HepG2 (cell line): ENCODE results near the gene PRKACA. TPM values are rescaled to one million over a fixed set of nuclear protein-coding genes. Genes with fewer than 3 reads are reported as not detected.

Source experiments
- ATAC-seq: fragments of 200-7000 bp; cut with Tn5 transposase; 3 replicates; pipeline ENCODE4 v1.9.1; 2020; ENCODE audit warnings: mild to moderate bottlenecking, moderate library complexity
- BruUV-seq: library from RNA; stranded (reverse); fragments of 400-500 nt; replicated peaks from 2 replicates; lab custom pipeline; 2021; lab: Mats Ljungman, UMichigan
- CTCF ChIA-PET: fragments of 300-600 bp; formaldehyde crosslinking; extraction: SDS; loops from one replicate; lab custom pipeline; 2021; ENCODE audit warnings: low total read pairs, inconsistent platforms, low intra/inter-chr PET ratio; lab: Yijun Ruan, JAX
- POLR2A ChIA-PET: fragments of 350-600 bp; sonication (Branson Sonifier 250); formaldehyde crosslinking; loops from one replicate; lab custom pipeline; 2020; ENCODE audit warnings: antibody characterized with exemption, inconsistent platforms; lab: Yijun Ruan, JAX
- DNase-seq: peaks from one replicate; pipeline ENCODE4 v3.0.0-alpha.2; 2015; ENCODE audit warnings: low spot score
- FAIRE-seq: peaks from 3 replicates; lab custom pipeline; 2011; peaks lifted over from hg19 to GRCh38; lab: Jason Lieb, UNC
- H2AFZ ChIP-seq: one replicate; pipeline ENCODE4 v1.6.1; 2011; ENCODE audit warnings: low read length, inconsistent platforms
- H3K27ac ChIP-seq: fragments of 300-600 bp; 3 replicates; pipeline ENCODE4 v1.8.0; 2011; ENCODE audit warnings: mixed run types, mild to moderate bottlenecking, mixed read lengths, low read length, inconsistent platforms; ENCODE audit not compliant: insufficient read depth; ENCODE audit errors: extremely low read length
- H3K27me3 ChIP-seq, 2 experiments: fragments of 200-600 bp in 1 of 2; 2 replicates in 1 of 2; 3 replicates in 1 of 2; pipeline versions ENCODE4 v1.6.0 to v1.8.0; 2011; ENCODE audit warnings: low read length in 2 of 2, mild to moderate bottlenecking in 2 of 2, moderate library complexity in 2 of 2, inconsistent platforms in 1 of 2; ENCODE audit not compliant: insufficient read depth in 2 of 2, control insufficient read depth in 1 of 2
- H3K36me3 ChIP-seq, 2 experiments: fragments of 200-600 bp in 1 of 2; replicated peaks in 1 of 2; 2 replicates in 1 of 2; 3 replicates in 1 of 2; pipeline versions ENCODE4 v1.5.1 to v1.8.0; 2011; ENCODE audit warnings: low read length in 2 of 2, inconsistent platforms in 1 of 2; ENCODE audit not compliant: insufficient read depth in 2 of 2, control insufficient read depth in 1 of 2
- H3K4me1 ChIP-seq: 2 replicates; pipeline ENCODE4 v1.5.1; 2012; ENCODE audit warnings: low read length, inconsistent platforms; ENCODE audit not compliant: insufficient read depth
- H3K4me2 ChIP-seq: 2 replicates; pipeline ENCODE4 v1.6.0; 2011; ENCODE audit warnings: low read depth, low read length, inconsistent platforms
- H3K4me3 ChIP-seq, 3 experiments: fragments of 200-600 bp in 1 of 3; sonication (generic), shearing (Covaris generic) in 1 of 3; replicated peaks in 1 of 3; 2 replicates each; pipeline ENCODE4 v1.5.1; 2011 to 2016; ENCODE audit warnings: low read length in 3 of 3, inconsistent platforms in 2 of 3, low read depth in 2 of 3, mild to moderate bottlenecking in 2 of 3, control low read depth in 1 of 3, mixed read lengths in 1 of 3; ENCODE audit not compliant: insufficient read depth in 1 of 3
- H3K79me2 ChIP-seq: one replicate; pipeline ENCODE4 v1.6.1; 2011; ENCODE audit warnings: low read length, inconsistent platforms; ENCODE audit not compliant: insufficient read depth
- H3K9ac ChIP-seq: 2 replicates; pipeline ENCODE4 v1.6.0; 2011; ENCODE audit warnings: mild to moderate bottlenecking, low read depth, low read length, inconsistent platforms; ENCODE audit not compliant: insufficient read depth
- H3K9me3 ChIP-seq: 2 replicates; pipeline ENCODE4 v1.5.1; 2012; ENCODE audit warnings: mild to moderate bottlenecking, low read length
- H4K20me1 ChIP-seq: 2 replicates; pipeline ENCODE4 v1.6.0; 2011; ENCODE audit warnings: inconsistent platforms, mild to moderate bottlenecking, low read length, moderate library complexity; ENCODE audit not compliant: insufficient read depth
- BCL6 ChIP-seq: IDR thresholded peaks from 2 replicates; pipeline ENCODE4 v1.6.1; 2016; ENCODE audit warnings: missing genetic modification reagents, missing compliant biosample characterization
- NFE2L2 ChIP-seq: fragments of 150-350 bp; IDR thresholded peaks from 2 replicates; pipeline ENCODE4 v1.6.1; 2014; ENCODE audit warnings: low read length
- ZKSCAN1 ChIP-seq: fragments of 150-350 bp; IDR thresholded peaks from 2 replicates; pipeline ENCODE4 v1.6.1; 2014; ENCODE audit warnings: low read length
- WGBS: methylation state at CpG from one replicate; pipeline ENCODE4 v1.1.6; 2017; ENCODE audit warnings: low lambda C conversion rate; 5-methylcytosine and 5-hydroxymethylcytosine counted together
- in situ Hi-C: cut with HindIII; loops from 2 replicates; pipeline ENCODE4 v1.10.0; 2017; ENCODE audit warnings: low pct_unique_long_range_greater_than_20kb; ENCODE audit not compliant: extremely low pct_ligation_motif_present
- intact Hi-C: fragments of 100-400 bp; cut with micrococcal nuclease; formaldehyde crosslinking; loops from one replicate; pipeline ENCODE4 v1.10.0; 2022; ENCODE audit not compliant: unreplicated experiment
- polyA plus RNA-seq, 8 experiments: library from polyadenylated mRNA; depleted of rRNA in 3 of 8; stranded (reverse) in 7 of 8; unstranded in 1 of 8; fragments of >200 nt; fragmentation: Illumina TruSeq in 4 of 8; extraction: Trizol in 4 of 8; gene quantifications; 2 replicates each; pipeline versions ENCODE4 v1.2.1 to v1.2.3, GENCODE V29; 2011 to 2016; ENCODE audit warnings: low read depth in 4 of 8, missing spikeins in 1 of 8, mixed read lengths in 1 of 8; ENCODE audit not compliant: insufficient read depth in 1 of 8
- total RNA-seq, 5 experiments: library from RNA; depleted of rRNA; stranded (reverse); fragments of >200 nt; fragmentation: Illumina TruSeq; extraction: Trizol; gene quantifications; 2 replicates each; pipeline ENCODE4 v1.2.3, GENCODE V29; 2016; ENCODE audit warnings: low read depth in 1 of 5
- TF ChIP-seq, protein P1 (sequence below): sonication (generic); formaldehyde crosslinking; IDR thresholded peaks from 2 replicates; pipeline ENCODE4 v1.4.0; 2020; ENCODE audit warnings: missing genetic modification reagents; ENCODE audit errors: not compliant biosample characterization

Gene PRKACA
- total and polyA plus RNA-seq, 2 of the 13 experiments (the other 11 are each of a cell fraction or from before 2014, with no cell fraction given): 11.0 to 18.2 TPM

- CTCF ChIA-PET: interaction anchor here (0.6 kb wide), 1 partner anchor 141 kb away, joined by 3 read pairs; no protein-coding TSS in a partner anchor
- intact Hi-C loops: no loop called here
- Histone ChIP-seq H3K4me2 (no peak overlapping the region), H3K9ac (no peak overlapping the region), H3K79me2 (no peaks in the 10 kb centered on the region), H4K20me1 (no peaks in the 10 kb centered on the region), H3K27ac (no peak overlapping the region), H3K4me3 (no peak overlapping the region), H3K36me3 (no peaks in the 10 kb centered on the region), H2AFZ (no peak overlapping the region), H3K27me3 (no peaks in the 10 kb centered on the region), H3K4me1 (peaks cover 18% of the 10 kb centered on the region), H3K9me3 (no peaks in the 10 kb centered on the region)
- DNase-seq: no peak
- no peak for ATAC-seq
- POLR2A ChIA-PET: interaction anchor here (1.4 kb wide), 1 partner anchor 16 kb away, joined by 3 read pairs; no protein-coding TSS in a partner anchor
- peak; percentile 59; the same call in 1 of the 2 replicates for TF ChIP-seq ZKSCAN1
- no peak for TF ChIP-seq BCL6 (CRISPR knock-in tag)
- TF ChIP-seq, protein P1, sequence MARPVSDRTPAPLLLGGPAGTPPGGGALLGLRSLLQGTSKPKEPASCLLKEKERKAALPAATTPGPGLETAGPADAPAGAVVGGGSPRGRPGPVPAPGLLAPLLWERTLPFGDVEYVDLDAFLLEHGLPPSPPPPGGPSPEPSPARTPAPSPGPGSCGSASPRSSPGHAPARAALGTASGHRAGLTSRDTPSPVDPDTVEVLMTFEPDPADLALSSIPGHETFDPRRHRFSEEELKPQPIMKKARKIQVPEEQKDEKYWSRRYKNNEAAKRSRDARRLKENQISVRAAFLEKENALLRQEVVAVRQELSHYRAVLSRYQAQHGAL (CRISPR knock-in tag): no peak
- WGBS: 70% methylated on average over 3 of the region's 3 CpGs
- FAIRE-seq: no peak
- in situ Hi-C loops: loop anchor here (25.0 kb wide), 1 partner anchor 293 kb away; the partner anchor contains the start of genes C19orf53 and MRI1
- BruUV-seq: no TSS peak
These were observed 62.2 kb downstream of the PRKACA start for GRCh38 chr19:14055396-14055795.

DNA sequence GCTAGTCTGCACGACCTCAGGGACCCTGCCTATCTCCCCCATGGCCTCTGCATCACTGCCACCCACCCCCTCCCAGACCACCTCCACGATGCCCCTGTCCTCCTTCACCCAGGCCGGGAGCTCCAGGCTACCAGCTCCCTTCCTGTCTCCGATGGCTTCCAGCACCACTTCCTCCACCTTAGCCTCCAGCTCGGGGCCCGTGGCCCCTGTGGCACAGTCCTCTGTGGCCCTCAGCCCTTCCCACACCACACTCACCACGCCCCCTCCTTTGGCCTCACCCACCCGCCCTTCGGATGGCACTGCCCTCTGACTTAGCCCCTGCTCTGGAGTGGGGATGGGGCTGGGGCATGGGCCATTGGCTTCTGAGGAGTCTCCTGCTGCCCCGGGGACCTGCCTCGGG is 62.8 kb downstream of the PRKACA start:
- ChIA-PET POLR2A (interaction anchor here (0.7 to 1.3 kb wide), 2 partner anchors 17 to 891 kb away, joined by 4 to 5 read pairs; partner anchors contain the start of gene MISP3), CTCF (no interaction called here)
- WGBS: 38% methylated on average over 11 of the region's 11 CpGs
- ATAC-seq (no peak), FAIRE-seq (no peak), DNase-seq (no peak)
- H3K9ac ChIP-seq: no peak overlapping the region
- BruUV-seq: no TSS peak
- H3K9me3 ChIP-seq: no peaks in the 10 kb centered on the region
- no peaks in the 10 kb centered on the region for H4K20me1 ChIP-seq
- no peak overlapping the region for H3K27ac ChIP-seq
- no peaks in the 10 kb centered on the region for H3K79me2 ChIP-seq
- H2AFZ ChIP-seq: no peak overlapping the region
- H3K36me3 ChIP-seq: no peaks in the 10 kb centered on the region
- no peak overlapping the region for H3K4me2 ChIP-seq
- H3K4me1 ChIP-seq: peaks cover 11% of the 10 kb centered on the region
- intact Hi-C loops (no loop called here), in situ Hi-C loops (loop anchor here (25.0 kb wide), 1 partner anchor 292 kb away; the partner anchor contains the start of genes C19orf53 and MRI1)
- H3K4me3 ChIP-seq: no peak overlapping the region
- H3K27me3 ChIP-seq: no peaks in the 10 kb centered on the region
- no peak for TF ChIP-seq NFE2L2
